ENCODE measurements around the gene SLC17A4.

SLC17A4 gene

GRCh38 chr6:25815194-25815593, 60.7 kb downstream of the SLC17A4 start:
- no peak for DNase-seq (ENCODE audit: low spot score)

GRCh38 chr6:25816252-25816651, 61.7 kb downstream of the SLC17A4 start:
- DNase-seq (ENCODE audit: low spot score) = no peak

- DNase-seq (ENCODE audit: low spot score) = no peak
These were observed 66.8 kb downstream of the SLC17A4 start for GRCh38 chr6:25821341-25821740.

- no peak for DNase-seq (ENCODE audit: low spot score)
These were observed 74.8 kb downstream of the SLC17A4 start for GRCh38 chr6:25829375-25829774.

GRCh38 chr6:25830458-25830857, 75.9 kb downstream of the SLC17A4 start:
- DNase-seq (ENCODE audit: low spot score) = no peak
